ENCODE measurements around the gene TAS2R50.

TAS2R50 gene

GRCh38 chr12:10952645-10953044 lies 34.1 kb downstream of the TAS2R50 start:
- DNase-seq (ENCODE audit: low spot score), result no peak

GRCh38 chr12:10943167-10943566 lies 43.5 kb downstream of the TAS2R50 start:
- no peak for DNase-seq (ENCODE audit: low spot score)

GRCh38 chr12:10941916-10942607 lies 44.6 kb downstream of the TAS2R50 start:
- no peak for DNase-seq (ENCODE audit: low spot score)

- DNase-seq (ENCODE audit: low spot score), result no peak
Observed at GRCh38 chr12:10941369-10941768, 45.3 kb downstream of the TAS2R50 start.

- no peak for DNase-seq (ENCODE audit: low spot score)
Observed at GRCh38 chr12:10940389-10940788, 46.3 kb downstream of the TAS2R50 start.

- DNase-seq (ENCODE audit: low spot score), result no peak
Observed at GRCh38 chr12:10939163-10939562, 47.5 kb downstream of the TAS2R50 start, which contains the start of gene TAS2R14. Gene TAS2R14 (minus strand): TSS chr12:10939263. CDS start chr12:10939207, 56 bp downstream.

- no peak for DNase-seq (ENCODE audit: low spot score)
Observed at GRCh38 chr12:10936506-10936905, 50.2 kb downstream of the TAS2R50 start.
